SK-N-SH treated with all-trans-retinoic acid at 6 μM for 48 hours (cell line): ENCODE data around the gene SNX27.

Experiments
- ARNTL ChIP-seq: fragments of 450-650 bp; formaldehyde crosslinking; IDR thresholded peaks from 2 replicates; pipeline ENCODE4 v1.5.0; 2020; ENCODE audit warnings: low read depth, mild to moderate bottlenecking, moderate library complexity, borderline replicate concordance
- BACH2 ChIP-seq: fragments of 250-450 bp; sonication (Bioruptor Pico); IDR thresholded peaks from 2 replicates; pipeline ENCODE4 v1.9.0; 2021; ENCODE audit warnings: mild to moderate bottlenecking, borderline replicate concordance
- CREB5 ChIP-seq: fragments of 250-450 bp; sonication (Bioruptor Pico); IDR thresholded peaks from 2 replicates; pipeline ENCODE4 v1.5.1; 2020; ENCODE audit warnings: low read depth, mild to moderate bottlenecking, moderate library complexity
- CSDC2 ChIP-seq: fragments of 250-450 bp; sonication (Bioruptor Pico); IDR thresholded peaks from 2 replicates; pipeline ENCODE4 v1.5.0; 2020; ENCODE audit warnings: mild to moderate bottlenecking, moderate library complexity
- CSRNP3 ChIP-seq: fragments of 250-450 bp; sonication (Bioruptor Pico); IDR thresholded peaks from 2 replicates; pipeline ENCODE4 v1.5.1; 2021; ENCODE audit warnings: mild to moderate bottlenecking, moderate library complexity
- ISL1 ChIP-seq: fragments of 250-450 bp; sonication (Bioruptor Pico); IDR thresholded peaks from 2 replicates; pipeline ENCODE4 v2.1.2; 2022; ENCODE audit warnings: mild to moderate bottlenecking, moderate library complexity
- PATZ1 ChIP-seq: fragments of 250-450 bp; sonication (Bioruptor Pico); IDR thresholded peaks from 2 replicates; pipeline ENCODE4 v1.8.0; 2020; ENCODE audit warnings: mild to moderate bottlenecking, moderate library complexity, borderline replicate concordance
- PPARA ChIP-seq: fragments of 250-450 bp; sonication (Bioruptor Pico); IDR thresholded peaks from 2 replicates; pipeline ENCODE4 v1.5.0; 2020; ENCODE audit warnings: mild to moderate bottlenecking, borderline replicate concordance
- SNAI2 ChIP-seq: fragments of 250-450 bp; sonication (Bioruptor Pico); IDR thresholded peaks from 2 replicates; pipeline ENCODE4 v1.5.0; 2020; ENCODE audit warnings: mild to moderate bottlenecking, moderate library complexity
- ZFP3 ChIP-seq: fragments of 250-450 bp; sonication (Bioruptor Pico); IDR thresholded peaks from 2 replicates; pipeline ENCODE4 v1.5.0; 2020; ENCODE audit warnings: mild to moderate bottlenecking, moderate library complexity
- ZFP30 ChIP-seq: fragments of 450-650 bp; formaldehyde crosslinking; IDR thresholded peaks from 2 replicates; pipeline ENCODE4 v1.5.0; 2022; ENCODE audit warnings: mild to moderate bottlenecking, moderate library complexity
- ZNF70 ChIP-seq: fragments of 450-650 bp; formaldehyde crosslinking; IDR thresholded peaks from 2 replicates; pipeline ENCODE4 v1.5.0; 2020; ENCODE audit warnings: mild to moderate bottlenecking, moderate library complexity

- no peak for TF ChIP-seq PATZ1
- TF ChIP-seq CSRNP3 = no peak
- TF ChIP-seq ZFP3 (CRISPR knock-in tag) = no peak
- no peak for TF ChIP-seq ARNTL
- no peak for TF ChIP-seq ZFP30 (CRISPR knock-in tag)
- TF ChIP-seq SNAI2 = no peak
- TF ChIP-seq ISL1 (CRISPR knock-in tag) = no peak
- no peak for TF ChIP-seq PPARA (CRISPR knock-in tag)
- TF ChIP-seq BACH2 (CRISPR knock-in tag) = no peak
- TF ChIP-seq CSDC2 (CRISPR knock-in tag) = no peak
- no peak for TF ChIP-seq ZNF70 (CRISPR knock-in tag)
- no peak for TF ChIP-seq CREB5 (CRISPR knock-in tag)
Observed at GRCh38 chr1:151721788-151722510, 110.1 kb downstream of the SNX27 start.
